ENCODE results near the gene PIGQ. TPM values are rescaled to one million over a fixed set of nuclear protein-coding genes. Genes with fewer than 3 reads are reported as not detected.

Gene PIGQ
- total RNA-seq, 5 donors from 2014 or later (not counting 1 experiment from before 2014, with no cell fraction given), result 38.2 to 86.9 (median 63.1) TPM

DNA sequence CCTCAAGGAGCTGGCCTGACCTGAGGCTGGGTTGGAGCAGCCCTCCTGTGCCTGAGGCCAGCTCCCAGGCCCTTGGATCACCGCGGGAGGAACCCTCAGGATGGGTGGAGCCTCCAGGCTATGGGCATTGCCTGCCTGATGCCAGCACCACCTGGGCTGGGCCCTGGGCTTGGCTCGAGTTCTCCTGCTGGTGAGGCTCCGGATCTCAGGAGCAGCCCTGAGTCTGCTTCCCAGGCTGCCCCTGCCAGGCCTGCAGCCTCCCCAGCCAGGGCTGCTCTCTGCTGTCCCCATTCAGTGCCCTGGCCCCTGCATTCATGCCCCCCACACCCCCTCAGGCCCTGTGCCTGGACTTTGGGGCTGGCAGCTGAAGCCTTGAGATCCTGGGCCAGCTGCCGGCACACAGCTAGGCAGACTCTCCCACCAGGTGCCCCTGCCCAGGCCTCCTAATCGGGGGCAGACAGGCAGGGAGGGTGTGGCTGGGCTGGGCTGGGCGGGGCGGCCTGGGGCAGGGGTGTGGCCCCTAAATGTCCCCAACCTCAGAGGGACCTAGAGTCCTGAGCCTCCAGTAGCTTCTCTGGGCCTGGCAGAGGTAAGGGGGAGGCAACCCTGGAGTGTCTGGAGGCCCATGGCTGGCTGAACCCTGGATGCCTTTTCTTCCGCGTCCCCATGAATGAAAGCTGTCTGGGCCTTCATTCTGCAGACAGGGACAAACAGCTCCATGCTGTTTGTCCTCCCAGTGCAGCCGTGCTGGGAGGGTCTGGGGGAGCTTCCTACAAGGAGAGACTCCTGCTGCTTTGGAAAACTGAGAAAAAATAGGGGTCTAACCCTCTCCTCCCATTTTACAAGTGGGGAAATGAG is 1.1 kb upstream of the PIGQ start:
- H3K27ac Mint-ChIP-seq, result peak overlapping the region; percentile 93 to 94
- peaks cover 33 to 35% (median 34%) of the 10 kb centered on the region in 3 donors for H3K4me1 Mint-ChIP-seq
- peak overlapping the region; percentile 50 to 64 for H3K4me3 ChIP-seq (ENCODE audit: control insufficient read depth in 1 of 2, extremely low read depth in 1 of 2, low read length in 1 of 2)
- POLR2A ChIA-PET, result interaction anchor here in 1 of 2 donors (0.5 kb wide), 1 partner anchor 36 kb away, joined by 3 read pairs; no protein-coding TSS in a partner anchor
- peak overlapping the region; percentile 83 for H3K27ac ChIP-seq (ENCODE audit: low read length)
- no peak for DNase-seq
- no peaks in the 10 kb centered on the region for H3K36me3 Mint-ChIP-seq
- no peaks in the 10 kb centered on the region for H3K27me3 ChIP-seq (replicated peaks in 1 of 2; ENCODE audit: control insufficient read depth in 2 of 2, extremely low read depth in 1 of 2, insufficient read depth in 2 of 2, low read length in 1 of 2)
- peak overlapping the region; percentile 81 to 82 (median 82) for H3K4me3 Mint-ChIP-seq
- 97% methylated on average over 6 of the region's 11 CpGs for WGBS (ENCODE audit: insufficient coverage)
- H3K9me3 ChIP-seq, result no peaks in the 10 kb centered on the region
- no peak for ATAC-seq (replicated peaks in 1 of 4)
- no peaks in the 10 kb centered on the region for H3K27me3 Mint-ChIP-seq
- no peaks in the 10 kb centered on the region for H3K36me3 ChIP-seq (ENCODE audit: control insufficient read depth in 2 of 2, extremely low read depth in 1 of 2, insufficient read depth in 1 of 2, low read length in 1 of 2)
- no peaks in the 10 kb centered on the region for H3K9me3 Mint-ChIP-seq
- CTCF ChIA-PET, result interaction anchor here in 1 of 2 donors (0.6 kb wide), 1 partner anchor 542 kb away, joined by 3 read pairs; no protein-coding TSS in a partner anchor
- peaks cover 11 to 50% of the 10 kb centered on the region in 2 experiments for H3K4me1 ChIP-seq (ENCODE audit: control insufficient read depth in 1 of 2, extremely low read depth in 1 of 2, insufficient read depth in 2 of 2, low read length in 2 of 2)

- Mint-ChIP-seq H3K9me3 (no peaks in the 10 kb centered on the region), H3K4me1 (peaks cover 23 to 26% (median 24%) of the 10 kb centered on the region in 3 donors), H3K27me3 (no peaks in the 10 kb centered on the region), H3K36me3 (no peaks in the 10 kb centered on the region), H3K4me3 (no peak overlapping the region), H3K27ac (no peak overlapping the region)
- Histone ChIP-seq H3K27ac (ENCODE audit: low read length) (no peak overlapping the region), H3K9me3 (no peaks in the 10 kb centered on the region), H3K4me1 (ENCODE audit: control insufficient read depth in 1 of 2, extremely low read depth in 1 of 2, insufficient read depth in 2 of 2, low read length in 2 of 2) (peaks cover 7 to 28% of the 10 kb centered on the region in 2 experiments), H3K4me3 (ENCODE audit: control insufficient read depth in 1 of 2, extremely low read depth in 1 of 2, low read length in 1 of 2) (no peak overlapping the region), H3K27me3 (replicated peaks in 1 of 2; ENCODE audit: control insufficient read depth in 2 of 2, extremely low read depth in 1 of 2, insufficient read depth in 2 of 2, low read length in 1 of 2) (no peaks in the 10 kb centered on the region), H3K36me3 (ENCODE audit: control insufficient read depth in 2 of 2, extremely low read depth in 1 of 2, insufficient read depth in 1 of 2, low read length in 1 of 2) (peaks cover 2 to 8% of the 10 kb centered on the region in 2 donors)
- ATAC-seq (replicated peaks in 1 of 4) (no peak), DNase-seq (no peak)
- POLR2A ChIA-PET, result no interaction called here
- CTCF ChIA-PET, result no interaction called here
- 90% methylated on average over 19 of the region's 27 CpGs for WGBS (ENCODE audit: insufficient coverage)
Measured at GRCh38 chr16:572865-573650, 3.3 kb downstream of the PIGQ start.

- Histone ChIP-seq H3K4me1 (ENCODE audit: control insufficient read depth in 1 of 2, extremely low read depth in 1 of 2, insufficient read depth in 2 of 2, low read length in 2 of 2) (peaks cover 2 to 25% of the 10 kb centered on the region in 2 experiments), H3K4me3 (ENCODE audit: control insufficient read depth in 1 of 2, extremely low read depth in 1 of 2, low read length in 1 of 2) (no peak overlapping the region), H3K27me3 (replicated peaks in 1 of 2; ENCODE audit: control insufficient read depth in 2 of 2, extremely low read depth in 1 of 2, insufficient read depth in 2 of 2, low read length in 1 of 2) (no peaks in the 10 kb centered on the region), H3K9me3 (no peaks in the 10 kb centered on the region), H3K36me3 (ENCODE audit: control insufficient read depth in 2 of 2, extremely low read depth in 1 of 2, insufficient read depth in 1 of 2, low read length in 1 of 2) (peaks cover 2 to 8% of the 10 kb centered on the region in 2 donors), H3K27ac (ENCODE audit: low read length) (no peak overlapping the region)
- ATAC-seq (replicated peaks in 1 of 4) (no peak), DNase-seq (no peak)
- Mint-ChIP-seq H3K9me3 (no peaks in the 10 kb centered on the region), H3K4me3 (no peak overlapping the region), H3K4me1 (peaks cover 19 to 23% (median 21%) of the 10 kb centered on the region in 3 donors), H3K27me3 (no peaks in the 10 kb centered on the region), H3K27ac (no peak overlapping the region), H3K36me3 (no peaks in the 10 kb centered on the region)
- POLR2A ChIA-PET, result no interaction called here
- WGBS (ENCODE audit: insufficient coverage), result 96% methylated on average over 43 of the region's 46 CpGs
- CTCF ChIA-PET, result no interaction called here
Measured at GRCh38 chr16:574021-574760, 4.4 kb downstream of the PIGQ start.

- Mint-ChIP-seq H3K27ac (no peak overlapping the region), H3K27me3 (no peaks in the 10 kb centered on the region), H3K36me3 (no peaks in the 10 kb centered on the region), H3K4me1 (peaks cover 15 to 20% (median 16%) of the 10 kb centered on the region in 3 donors), H3K4me3 (no peak overlapping the region), H3K9me3 (no peaks in the 10 kb centered on the region)
- Histone ChIP-seq H3K27me3 (replicated peaks in 1 of 2; ENCODE audit: control insufficient read depth in 2 of 2, extremely low read depth in 1 of 2, insufficient read depth in 2 of 2, low read length in 1 of 2) (no peaks in the 10 kb centered on the region), H3K4me3 (ENCODE audit: control insufficient read depth in 1 of 2, extremely low read depth in 1 of 2, low read length in 1 of 2) (no peak overlapping the region), H3K9me3 (no peaks in the 10 kb centered on the region), H3K27ac (ENCODE audit: low read length) (no peak overlapping the region), H3K4me1 (ENCODE audit: control insufficient read depth in 1 of 2, extremely low read depth in 1 of 2, insufficient read depth in 2 of 2, low read length in 2 of 2) (peaks cover 1 to 18% of the 10 kb centered on the region in 2 experiments), H3K36me3 (ENCODE audit: control insufficient read depth in 2 of 2, extremely low read depth in 1 of 2, insufficient read depth in 1 of 2, low read length in 1 of 2) (peaks cover 2 to 8% of the 10 kb centered on the region in 2 donors)
- ChIA-PET POLR2A (no interaction called here), CTCF (no interaction called here)
- 93% methylated on average over 31 of the region's 36 CpGs for WGBS (ENCODE audit: insufficient coverage)
- DNase-seq (no peak), ATAC-seq (replicated peaks in 1 of 4) (no peak)
Measured at GRCh38 chr16:575354-576196, 5.8 kb downstream of the PIGQ start.

DNA sequence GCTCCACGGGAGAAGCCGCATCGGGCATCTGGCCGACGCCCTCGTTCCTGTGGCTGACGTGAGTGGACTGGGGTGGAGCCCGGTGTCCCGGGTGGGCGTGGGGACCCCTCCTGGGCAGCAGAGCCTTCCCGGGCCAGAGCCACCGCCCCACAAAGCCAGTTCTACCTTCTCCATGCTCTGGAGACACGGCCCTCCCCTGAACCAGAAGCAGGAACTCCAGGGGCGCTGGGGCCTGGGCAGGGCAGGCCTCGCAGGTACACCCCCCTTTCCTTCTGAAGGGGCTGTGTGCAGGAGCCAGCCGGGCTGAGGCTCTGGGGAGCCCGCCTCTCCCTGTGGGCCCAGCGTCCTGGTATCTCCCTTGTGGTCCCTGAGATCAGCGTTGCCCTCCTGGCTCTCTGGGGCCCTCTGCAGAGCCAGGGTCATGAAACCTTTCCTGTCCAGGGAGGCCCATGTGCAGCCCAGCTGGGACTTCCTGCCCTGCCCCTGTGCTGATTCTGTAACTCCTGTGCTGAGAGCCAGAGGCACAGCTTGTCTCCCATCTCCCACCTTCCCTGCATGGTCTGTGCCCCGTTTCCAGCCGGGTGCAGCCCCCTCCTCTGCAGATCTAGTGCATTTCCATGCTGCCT is 6.5 kb downstream of the PIGQ start:
- Mint-ChIP-seq H3K27ac (no peak overlapping the region), H3K4me3 (no peak overlapping the region), H3K4me1 (peaks cover 7 to 12% (median 9%) of the 10 kb centered on the region in 3 donors), H3K27me3 (no peaks in the 10 kb centered on the region), H3K9me3 (no peaks in the 10 kb centered on the region), H3K36me3 (no peaks in the 10 kb centered on the region)
- H3K4me1 ChIP-seq (ENCODE audit: control insufficient read depth in 1 of 2, extremely low read depth in 1 of 2, insufficient read depth in 2 of 2, low read length in 2 of 2), result peaks cover 0 to 10% of the 10 kb centered on the region in 2 experiments
- CTCF ChIA-PET, result interaction anchor here in 1 of 2 donors (0.6 kb wide), 1 partner anchor 184 kb away, joined by 6 read pairs; no protein-coding TSS in a partner anchor
- H3K4me3 ChIP-seq (ENCODE audit: control insufficient read depth in 1 of 2, extremely low read depth in 1 of 2, low read length in 1 of 2), result no peak overlapping the region
- ATAC-seq (replicated peaks in 1 of 4), result no peak
- peaks cover 2 to 8% of the 10 kb centered on the region in 2 donors for H3K36me3 ChIP-seq (ENCODE audit: control insufficient read depth in 2 of 2, extremely low read depth in 1 of 2, insufficient read depth in 1 of 2, low read length in 1 of 2)
- no peaks in the 10 kb centered on the region for H3K27me3 ChIP-seq (replicated peaks in 1 of 2; ENCODE audit: control insufficient read depth in 2 of 2, extremely low read depth in 1 of 2, insufficient read depth in 2 of 2, low read length in 1 of 2)
- WGBS (ENCODE audit: insufficient coverage), result 90% methylated on average over 21 of the region's 21 CpGs
- H3K27ac ChIP-seq (ENCODE audit: low read length), result no peak overlapping the region
- no peaks in the 10 kb centered on the region for H3K9me3 ChIP-seq
- DNase-seq, result no peak
- POLR2A ChIA-PET, result no interaction called here
